ENCODE measurements around the gene ZNF8. TPM values are rescaled to one million over a fixed set of nuclear protein-coding genes. Genes with fewer than 3 reads are reported as not detected.

Gene ZNF8
- total RNA-seq, 2 experiments from 2014 or later = 7.1 to 7.8 TPM

DNA sequence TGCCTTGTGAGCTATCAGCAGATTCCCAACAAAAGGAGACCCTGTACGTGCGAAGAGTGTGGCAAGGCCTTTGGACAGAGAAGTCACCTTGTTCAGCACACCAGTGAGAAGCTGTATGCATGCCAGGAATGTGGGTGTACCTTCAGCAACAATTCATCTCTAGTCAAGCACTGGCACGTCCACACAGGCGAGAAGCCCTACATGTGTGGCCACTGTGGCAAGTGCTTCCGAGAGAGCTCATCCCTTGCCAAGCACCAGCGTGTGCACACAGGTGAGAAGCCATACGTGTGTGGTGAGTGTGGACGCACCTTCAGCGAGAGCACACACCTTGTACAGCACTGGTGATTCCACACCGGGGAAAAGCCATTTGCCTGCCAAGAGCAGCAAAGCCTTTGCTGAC, 40.5 kb downstream of the ZNF8 start:
- ChIA-PET CTCF (ENCODE audit: unreplicated experiment) (no interaction called here), POLR2A (interaction anchor here (0.6 kb wide), 1 partner anchor 55 kb away, joined by 4 read pairs; no protein-coding TSS in a partner anchor)
- no peaks in the 10 kb centered on the region for H3K9me2 ChIP-seq (ENCODE audit: insufficient read depth, low read length)
- no peak overlapping the region for H3K4me3 ChIP-seq (ENCODE audit: low read depth, low read length, poor library complexity, severe bottlenecking)
- no peak overlapping the region for H3K4me2 ChIP-seq (ENCODE audit: low read length)
- no peaks in the 10 kb centered on the region for H3K9me3 ChIP-seq (ENCODE audit: low read length)
- no peaks in the 10 kb centered on the region for H3K79me2 ChIP-seq (ENCODE audit: insufficient read depth, low read depth, low read length)
- DNase-seq (ENCODE audit: low spot score) = no peak
- no peaks in the 10 kb centered on the region for H3K4me1 ChIP-seq (ENCODE audit: insufficient read depth, low read length, poor library complexity, severe bottlenecking)
- TF ChIP-seq, protein P1, sequence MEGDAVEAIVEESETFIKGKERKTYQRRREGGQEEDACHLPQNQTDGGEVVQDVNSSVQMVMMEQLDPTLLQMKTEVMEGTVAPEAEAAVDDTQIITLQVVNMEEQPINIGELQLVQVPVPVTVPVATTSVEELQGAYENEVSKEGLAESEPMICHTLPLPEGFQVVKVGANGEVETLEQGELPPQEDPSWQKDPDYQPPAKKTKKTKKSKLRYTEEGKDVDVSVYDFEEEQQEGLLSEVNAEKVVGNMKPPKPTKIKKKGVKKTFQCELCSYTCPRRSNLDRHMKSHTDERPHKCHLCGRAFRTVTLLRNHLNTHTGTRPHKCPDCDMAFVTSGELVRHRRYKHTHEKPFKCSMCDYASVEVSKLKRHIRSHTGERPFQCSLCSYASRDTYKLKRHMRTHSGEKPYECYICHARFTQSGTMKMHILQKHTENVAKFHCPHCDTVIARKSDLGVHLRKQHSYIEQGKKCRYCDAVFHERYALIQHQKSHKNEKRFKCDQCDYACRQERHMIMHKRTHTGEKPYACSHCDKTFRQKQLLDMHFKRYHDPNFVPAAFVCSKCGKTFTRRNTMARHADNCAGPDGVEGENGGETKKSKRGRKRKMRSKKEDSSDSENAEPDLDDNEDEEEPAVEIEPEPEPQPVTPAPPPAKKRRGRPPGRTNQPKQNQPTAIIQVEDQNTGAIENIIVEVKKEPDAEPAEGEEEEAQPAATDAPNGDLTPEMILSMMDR (conservative IDR thresholded peaks at IDR 0.05; ENCODE audit: low read length) = no peak
- no peak for TF ChIP-seq EZH2phosphoT487 (IDR thresholded peaks at IDR 0.05; ENCODE audit: borderline replicate concordance, low read depth, low read length)
- H2AFZ ChIP-seq (ENCODE audit: low read length) = no peak overlapping the region
- intact Hi-C loops (cut with micrococcal nuclease; ENCODE audit: unreplicated experiment) = no loop called here
- H3K36me3 ChIP-seq (ENCODE audit: insufficient read depth, low read length) = peaks cover 15% of the 10 kb centered on the region
- no TSS peak for BruUV-seq (replicated peaks)
- H3K27ac ChIP-seq (ENCODE audit: low read depth, low read length, poor library complexity, severe bottlenecking) = no peak overlapping the region
- no peaks in the 10 kb centered on the region for H4K20me1 ChIP-seq (ENCODE audit: insufficient read depth, low read length)

DNA sequence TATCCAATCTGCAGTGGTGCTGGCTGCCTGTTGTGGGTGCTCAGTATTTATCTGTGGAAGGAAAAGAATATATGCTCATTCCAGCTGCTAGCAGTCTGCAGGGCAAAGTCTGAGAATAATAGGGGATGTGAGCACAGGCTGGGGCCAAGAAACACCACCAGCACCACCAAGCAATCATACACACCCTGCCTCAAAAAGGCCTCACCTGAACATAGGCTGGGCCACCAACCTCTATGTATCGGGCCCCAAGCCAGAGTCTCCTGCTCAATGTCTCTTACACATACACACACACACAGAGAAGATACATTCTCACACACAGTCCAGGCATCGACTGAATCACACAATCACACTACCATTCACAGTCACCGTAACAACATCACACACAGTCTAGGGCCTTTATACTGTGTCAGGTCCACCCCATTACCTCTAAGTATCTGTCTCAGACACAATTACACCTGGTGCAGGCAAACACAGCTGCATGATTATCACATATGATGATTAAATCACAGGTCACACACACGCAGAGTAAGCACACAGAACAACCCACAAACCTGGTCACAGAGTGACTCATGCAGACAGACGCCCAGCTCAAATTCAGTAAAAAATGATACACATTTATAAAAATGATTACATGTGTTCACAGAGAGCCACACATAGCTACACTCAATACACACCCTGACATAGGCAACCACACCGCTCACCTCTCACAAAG, 46.7 kb downstream of the ZNF8 start:
- ChIA-PET CTCF (ENCODE audit: unreplicated experiment) (no interaction called here), POLR2A (interaction anchor here (0.5 to 1.0 kb wide), 2 partner anchors 16 to 153 kb away, joined by 3 read pairs; no protein-coding TSS in a partner anchor)
- intact Hi-C loops (cut with micrococcal nuclease; ENCODE audit: unreplicated experiment) = loop anchor here (2.0 to 5.0 kb wide), 6 partner anchors 21 to 192 kb away; partner anchors contain the start of genes ZBTB45, ZNF324, ZNF584 and ZNF8
- H3K4me1 ChIP-seq (ENCODE audit: insufficient read depth, low read length, poor library complexity, severe bottlenecking) = peaks cover 16% of the 10 kb centered on the region
- H3K4me3 ChIP-seq (ENCODE audit: low read depth, low read length, poor library complexity, severe bottlenecking) = peak overlapping the region; percentile 82
- no peaks in the 10 kb centered on the region for H4K20me1 ChIP-seq (ENCODE audit: insufficient read depth, low read length)
- H3K9me2 ChIP-seq (ENCODE audit: insufficient read depth, low read length) = no peaks in the 10 kb centered on the region
- H3K4me2 ChIP-seq (ENCODE audit: low read length) = peak overlapping the region; percentile 84
- no peak overlapping the region for H3K27ac ChIP-seq (ENCODE audit: low read depth, low read length, poor library complexity, severe bottlenecking)
- BruUV-seq (replicated peaks) = no TSS peak
- H3K79me2 ChIP-seq (ENCODE audit: insufficient read depth, low read depth, low read length) = peaks cover 4% of the 10 kb centered on the region; the same call in 1 of the 2 replicates
- H3K9me3 ChIP-seq (ENCODE audit: low read length) = no peaks in the 10 kb centered on the region
- no peak for DNase-seq (ENCODE audit: low spot score)
- TF ChIP-seq EZH2phosphoT487 (IDR thresholded peaks at IDR 0.05; ENCODE audit: borderline replicate concordance, low read depth, low read length) = no peak
- no peaks in the 10 kb centered on the region for H3K36me3 ChIP-seq (ENCODE audit: insufficient read depth, low read length)
- no peak overlapping the region; the same call in 1 of the 2 replicates for H2AFZ ChIP-seq (ENCODE audit: low read length)

DNA sequence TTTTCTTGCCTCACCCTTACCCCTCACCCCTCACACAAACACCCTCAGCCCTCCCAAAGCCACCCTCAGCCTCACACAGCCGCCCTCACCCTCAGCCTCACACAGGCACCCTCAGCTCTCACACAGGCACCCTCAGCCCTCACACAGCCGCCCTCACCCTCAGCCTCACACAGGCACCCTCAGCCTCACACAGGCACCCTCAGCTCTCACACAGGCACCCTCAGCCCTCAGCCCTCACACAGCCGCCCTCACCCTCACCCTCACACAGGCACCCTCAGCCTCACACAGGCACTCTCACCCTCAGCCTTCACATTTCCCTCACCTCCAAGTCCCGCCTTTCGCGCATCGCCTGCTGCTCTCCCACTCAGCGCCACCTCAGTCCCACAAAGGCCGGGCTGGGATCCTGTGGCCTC, 47.8 kb downstream of the ZNF8 start:
- H4K20me1 ChIP-seq (ENCODE audit: insufficient read depth, low read length) = no peaks in the 10 kb centered on the region
- peak overlapping the region; percentile 82 for H3K4me3 ChIP-seq (ENCODE audit: low read depth, low read length, poor library complexity, severe bottlenecking)
- intact Hi-C loops (cut with micrococcal nuclease; ENCODE audit: unreplicated experiment) = loop anchor here (2.0 to 5.0 kb wide), 6 partner anchors 20 to 191 kb away; partner anchors contain the start of genes ZBTB45, ZNF324, ZNF584 and ZNF8
- no peak for DNase-seq (ENCODE audit: low spot score)
- no peak for TF ChIP-seq EZH2phosphoT487 (IDR thresholded peaks at IDR 0.05; ENCODE audit: borderline replicate concordance, low read depth, low read length)
- TF ChIP-seq, protein P1 (conservative IDR thresholded peaks at IDR 0.05; ENCODE audit: low read length) = no peak
- H3K9me2 ChIP-seq (ENCODE audit: insufficient read depth, low read length) = no peaks in the 10 kb centered on the region
- POLR2A ChIA-PET = interaction anchor here (0.9 to 1.1 kb wide), 4 partner anchors 17 to 193 kb away, joined by 3 to 4 read pairs (median 4); partner anchors contain the start of genes ERVK3-1 and ZBTB45
- no peak overlapping the region for H3K27ac ChIP-seq (ENCODE audit: low read depth, low read length, poor library complexity, severe bottlenecking)
- peak overlapping the region; percentile 84 for H3K4me2 ChIP-seq (ENCODE audit: low read length)
- peaks cover 16% of the 10 kb centered on the region for H3K4me1 ChIP-seq (ENCODE audit: insufficient read depth, low read length, poor library complexity, severe bottlenecking)
- peaks cover 4% of the 10 kb centered on the region; the same call in 1 of the 2 replicates for H3K79me2 ChIP-seq (ENCODE audit: insufficient read depth, low read depth, low read length)
- no peaks in the 10 kb centered on the region for H3K9me3 ChIP-seq (ENCODE audit: low read length)
- no peaks in the 10 kb centered on the region for H3K36me3 ChIP-seq (ENCODE audit: insufficient read depth, low read length)
- BruUV-seq (replicated peaks) = no TSS peak
- CTCF ChIA-PET (ENCODE audit: unreplicated experiment) = no interaction called here
- peak overlapping the region; percentile 74 for H2AFZ ChIP-seq (ENCODE audit: low read length)
